HepG2 (cell line): ENCODE data around the gene MINDY1. TPM values are rescaled to one million over a fixed set of nuclear protein-coding genes. Genes with fewer than 3 reads are reported as not detected.

ENCODE experiments used
- CC2D1A ChIP-seq: sonication (generic); formaldehyde crosslinking; IDR thresholded peaks from 2 replicates; pipeline ENCODE4 v1.8.1; 2023; ENCODE audit warnings: mild to moderate bottlenecking, missing genetic modification reagents
- FOXA3 ChIP-seq: IDR thresholded peaks from 2 replicates; pipeline ENCODE4 v1.6.1; 2016; ENCODE audit warnings: missing genetic modification reagents, missing compliant biosample characterization
- FOXO1 ChIP-seq: sonication (generic); formaldehyde crosslinking; IDR thresholded peaks from 2 replicates; pipeline ENCODE4 v1.4.0; 2020; ENCODE audit warnings: missing genetic modification reagents
- RBFOX2 ChIP-seq: fragments of 200-400 bp; formaldehyde crosslinking; IDR thresholded peaks from 2 replicates; pipeline ENCODE4 v1.6.1; 2017; ENCODE audit warnings: low read depth, mild to moderate bottlenecking, low read length
- YEATS2 ChIP-seq: sonication (generic); formaldehyde crosslinking; IDR thresholded peaks from 2 replicates; pipeline ENCODE4 v1.4.0; 2020; ENCODE audit warnings: missing genetic modification reagents, borderline replicate concordance
- ZBTB10 ChIP-seq: sonication (generic); formaldehyde crosslinking; IDR thresholded peaks from 2 replicates; pipeline ENCODE4 v1.4.0; 2020; ENCODE audit warnings: missing genetic modification reagents, borderline replicate concordance
- ZBTB21 ChIP-seq: sonication (generic); formaldehyde crosslinking; IDR thresholded peaks from 2 replicates; pipeline ENCODE4 v1.4.0; 2020; ENCODE audit warnings: missing genetic modification reagents
- ZNF512 ChIP-seq: sonication (generic); formaldehyde crosslinking; IDR thresholded peaks from 2 replicates; pipeline ENCODE4 v1.4.0; 2020; ENCODE audit warnings: mild to moderate bottlenecking, missing genetic modification reagents
- ZNF687 ChIP-seq: sonication (generic); formaldehyde crosslinking; IDR thresholded peaks from 2 replicates; pipeline ENCODE4 v1.5.1; 2020; ENCODE audit warnings: mild to moderate bottlenecking, missing genetic modification reagents, moderate library complexity
- ZNF724P ChIP-seq: sonication (generic); formaldehyde crosslinking; IDR thresholded peaks from 2 replicates; pipeline ENCODE4 v1.8.0; 2022; ENCODE audit warnings: missing genetic modification reagents, borderline replicate concordance
- ZSCAN9 ChIP-seq: IDR thresholded peaks from 2 replicates; pipeline ENCODE4 v1.6.1; 2016; ENCODE audit warnings: borderline replicate concordance
- ZXDC ChIP-seq: sonication (generic); formaldehyde crosslinking; IDR thresholded peaks from 2 replicates; pipeline ENCODE4 v1.5.0; 2020; ENCODE audit warnings: mild to moderate bottlenecking, missing genetic modification reagents
- polyA plus RNA-seq, 8 experiments: library from polyadenylated mRNA; depleted of rRNA in 3 of 8; stranded (reverse) in 7 of 8; unstranded in 1 of 8; fragments of >200 nt; fragmentation: Illumina TruSeq in 4 of 8; extraction: Trizol in 4 of 8; gene quantifications; 2 replicates each; pipeline versions ENCODE4 v1.2.1 to v1.2.3, GENCODE V29; 2011 to 2016; ENCODE audit warnings: low read depth in 4 of 8, missing spikeins in 1 of 8, mixed read lengths in 1 of 8; ENCODE audit not compliant: insufficient read depth in 1 of 8
- total RNA-seq, 5 experiments: library from RNA; depleted of rRNA; stranded (reverse); fragments of >200 nt; fragmentation: Illumina TruSeq; extraction: Trizol; gene quantifications; 2 replicates each; pipeline ENCODE4 v1.2.3, GENCODE V29; 2016; ENCODE audit warnings: low read depth in 1 of 5

The MINDY1 gene
- total and polyA plus RNA-seq, 2 of the 13 experiments (the other 11 are each of a cell fraction or from before 2014, with no cell fraction given) = 11.1 to 15.0 TPM

GRCh38 chr1:150981805-150982712, 24.6 kb downstream of the MINDY1 start, which contains the start of gene ANXA9 (continued):
- TF ChIP-seq ZBTB21 (CRISPR knock-in tag) (peak; percentile 22; the same call in 1 of the 2 replicates), ZSCAN9 (peak; percentile 66; the same call in 1 of the 2 replicates), YEATS2 (CRISPR knock-in tag) (peak; percentile 33; the same call in 1 of the 2 replicates), ZBTB10 (CRISPR knock-in tag) (peak; percentile 97), FOXO1 (CRISPR knock-in tag) (0 out of 2 replicates have a peak, but pooled peaks have one; percentile 23), FOXA3 (CRISPR knock-in tag) (peak; percentile 51; the same call in 1 of the 2 replicates), RBFOX2 (0 out of 2 replicates have a peak, but pooled peaks have one; percentile 2), CC2D1A (CRISPR knock-in tag) (no peak), ZXDC (CRISPR knock-in tag) (peak; percentile 49; the same call in 1 of the 2 replicates), ZNF724P (CRISPR knock-in tag) (no peak; the same call in 1 of the 2 replicates), ZNF512 (CRISPR knock-in tag) (no peak), ZNF687 (CRISPR knock-in tag) (peak; percentile 93)
